Coronary artery (tissue), 2 donors: ENCODE data around the gene BET1.

Source experiments
- DNase-seq: peaks from one replicate; pipeline ENCODE4 v3.0.0-alpha.2; 2017; ENCODE audit warnings: low spot score
- H3K27ac ChIP-seq, 2 donors: fragments of 200-600 bp; sonication (generic); one replicate each; pipeline ENCODE4 v1.5.1; 2016 to 2019
- H3K4me3 ChIP-seq: fragments of 200-600 bp; sonication (generic); 2 replicates; pipeline ENCODE4 v1.5.1; 2016; ENCODE audit warnings: mild to moderate bottlenecking, moderate library complexity
- CTCF ChIP-seq: fragments of 200-600 bp; sonication (generic); IDR thresholded peaks from one replicate; pipeline ENCODE4 v1.5.1; 2019; ENCODE audit warnings: antibody characterized with exemption

BET1 gene

GRCh38 chr7:94001396-94001795 is 2.8 kb downstream of the BET1 start:
- no peak overlapping the region for H3K27ac ChIP-seq
- no peak for TF ChIP-seq CTCF
- no peak overlapping the region for H3K4me3 ChIP-seq
- no peak for DNase-seq

- H3K27ac ChIP-seq = no peak overlapping the region
- DNase-seq = no peak
- TF ChIP-seq CTCF = no peak
- no peak overlapping the region for H3K4me3 ChIP-seq
These were observed 6.3 kb downstream of the BET1 start for GRCh38 chr7:93997868-93998267.

- TF ChIP-seq CTCF = no peak
- DNase-seq = no peak
- H3K4me3 ChIP-seq = no peak overlapping the region
- H3K27ac ChIP-seq = no peak overlapping the region
These were observed 11.6 kb downstream of the BET1 start for GRCh38 chr7:93992421-93993110.

- Histone ChIP-seq H3K4me3 (no peak overlapping the region), H3K27ac (no peak overlapping the region)
- TF ChIP-seq CTCF = no peak
- DNase-seq = no peak
These were observed 16.9 kb downstream of the BET1 start for GRCh38 chr7:93987297-93987696.

- no peak for DNase-seq
- TF ChIP-seq CTCF = no peak
- no peak overlapping the region for H3K27ac ChIP-seq
- H3K4me3 ChIP-seq = no peak overlapping the region
These were observed 19.1 kb downstream of the BET1 start for GRCh38 chr7:93985101-93985500.

DNA sequence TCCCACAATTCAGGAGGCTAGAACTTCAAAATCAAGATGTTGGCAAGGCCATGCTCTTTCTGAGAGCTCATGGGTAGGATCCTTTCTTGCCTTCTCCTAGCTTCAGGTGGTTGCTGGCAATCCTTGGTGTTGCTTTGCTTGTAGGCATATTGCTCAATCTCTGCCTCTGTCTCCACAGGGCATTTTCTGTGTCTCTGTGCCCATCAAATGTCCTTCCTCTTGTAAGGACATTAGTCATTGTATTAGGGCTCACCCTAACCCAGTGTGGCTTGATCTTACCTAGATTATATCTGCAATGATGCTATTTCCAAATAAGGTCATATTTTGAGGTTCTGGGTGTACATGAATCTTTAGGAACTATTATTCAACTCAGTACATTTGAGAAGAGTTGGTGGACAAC is 20.1 kb downstream of the BET1 start:
- Histone ChIP-seq H3K4me3 (no peak overlapping the region), H3K27ac (no peak overlapping the region)
- DNase-seq = no peak
- TF ChIP-seq CTCF = no peak

DNA sequence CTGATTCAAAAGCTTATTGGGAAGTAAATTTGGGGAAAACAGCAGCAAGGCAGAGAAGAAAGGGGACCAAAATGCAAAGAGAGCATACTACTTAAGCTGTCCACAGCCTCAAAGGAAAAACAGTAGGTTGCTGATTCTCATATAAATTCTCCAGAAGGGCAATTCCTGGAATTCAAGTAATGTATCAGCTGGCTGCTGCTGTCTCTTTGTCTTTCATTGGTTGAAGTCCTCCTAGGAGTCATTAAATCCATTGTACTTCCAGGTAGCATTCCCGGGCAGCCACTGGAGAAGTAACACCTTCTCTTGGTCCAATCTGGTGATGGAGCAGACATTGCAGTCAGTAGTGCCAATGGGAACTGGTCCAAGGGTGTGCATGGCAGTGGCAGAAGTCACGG is 22.7 kb downstream of the BET1 start:
- no peak for TF ChIP-seq CTCF
- Histone ChIP-seq H3K27ac (no peak overlapping the region), H3K4me3 (no peak overlapping the region)
- DNase-seq = no peak
